HG03060 (cell line): ENCODE results near the gene RAPGEF5.

Experiments
- ATAC-seq: cut with Tn5 transposase; IDR thresholded peaks from one replicate; pipeline ENCODE4 v1.9.1; 2021; ENCODE audit warnings: low read depth, moderate number of reproducible peaks; ENCODE audit not compliant: unreplicated experiment

The RAPGEF5 gene

GRCh38 chr7:22137026-22137425, 219.9 kb downstream of the RAPGEF5 start:
- no peak for ATAC-seq

- no peak for ATAC-seq
Observed at GRCh38 chr7:22129819-22130580, 227.0 kb downstream of the RAPGEF5 start.

- ATAC-seq = no peak
Observed at GRCh38 chr7:22129166-22129565, 227.8 kb downstream of the RAPGEF5 start.

- no peak for ATAC-seq
Observed at GRCh38 chr7:22128528-22128920, 228.4 kb downstream of the RAPGEF5 start.

- no peak for ATAC-seq
Observed at GRCh38 chr7:22127835-22128527, 229.0 kb downstream of the RAPGEF5 start.

- no peak for ATAC-seq
Observed at GRCh38 chr7:22125436-22125835, 231.5 kb downstream of the RAPGEF5 start.

GRCh38 chr7:22124941-22125340, 232.0 kb downstream of the RAPGEF5 start:
- no peak for ATAC-seq

GRCh38 chr7:22123139-22123538, 233.8 kb downstream of the RAPGEF5 start:
- no peak for ATAC-seq

GRCh38 chr7:22121702-22122474, 235.1 kb downstream of the RAPGEF5 start:
- no peak for ATAC-seq

- no peak for ATAC-seq
Observed at GRCh38 chr7:22120391-22121053, 236.4 kb downstream of the RAPGEF5 start.

- no peak for ATAC-seq
Observed at GRCh38 chr7:22117222-22117621, 239.7 kb downstream of the RAPGEF5 start.

- no peak for ATAC-seq
Observed at GRCh38 chr7:22116451-22117030, 240.4 kb downstream of the RAPGEF5 start.

- no peak for ATAC-seq
Observed at GRCh38 chr7:22115689-22116088, 241.3 kb downstream of the RAPGEF5 start.

GRCh38 chr7:22114440-22114981, 242.4 kb downstream of the RAPGEF5 start:
- no peak for ATAC-seq

- no peak for ATAC-seq
Observed at GRCh38 chr7:22113041-22113440, 243.9 kb downstream of the RAPGEF5 start.

- no peak for ATAC-seq
Observed at GRCh38 chr7:22111661-22112060, 245.3 kb downstream of the RAPGEF5 start.

- ATAC-seq = no peak
Observed at GRCh38 chr7:22110881-22111280, 246.1 kb downstream of the RAPGEF5 start.

GRCh38 chr7:22110227-22110839, 246.6 kb downstream of the RAPGEF5 start:
- ATAC-seq = peak; percentile 60

GRCh38 chr7:22109761-22110160, 247.2 kb downstream of the RAPGEF5 start:
- no peak for ATAC-seq
